Astrocyte of the hippocampus (primary cell): ENCODE data around the gene FSCN2.
"Not testable (repeated sequence)": the region's sequence is repeated elsewhere in the genome, so short reads cannot be mapped to it uniquely, and the experiment has no call there.

Experiments used
- DNase-seq: peaks from one replicate; pipeline ENCODE4 v3.0.0; 2011; ENCODE audit warnings: low read depth, low spot score

FSCN2 gene

DNA sequence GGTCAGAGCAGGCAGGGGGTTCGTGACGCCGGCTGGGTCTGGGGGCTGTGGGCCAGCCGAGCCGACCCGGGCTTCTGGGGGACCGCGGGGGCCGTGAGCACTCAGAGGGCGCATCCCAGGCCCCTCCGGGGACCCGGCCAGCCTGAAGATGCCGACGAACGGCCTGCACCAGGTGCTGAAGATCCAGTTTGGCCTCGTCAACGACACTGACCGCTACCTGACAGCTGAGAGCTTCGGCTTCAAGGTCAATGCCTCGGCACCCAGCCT lies 140 bp downstream of the FSCN2 start:
- no peak for DNase-seq

DNA sequence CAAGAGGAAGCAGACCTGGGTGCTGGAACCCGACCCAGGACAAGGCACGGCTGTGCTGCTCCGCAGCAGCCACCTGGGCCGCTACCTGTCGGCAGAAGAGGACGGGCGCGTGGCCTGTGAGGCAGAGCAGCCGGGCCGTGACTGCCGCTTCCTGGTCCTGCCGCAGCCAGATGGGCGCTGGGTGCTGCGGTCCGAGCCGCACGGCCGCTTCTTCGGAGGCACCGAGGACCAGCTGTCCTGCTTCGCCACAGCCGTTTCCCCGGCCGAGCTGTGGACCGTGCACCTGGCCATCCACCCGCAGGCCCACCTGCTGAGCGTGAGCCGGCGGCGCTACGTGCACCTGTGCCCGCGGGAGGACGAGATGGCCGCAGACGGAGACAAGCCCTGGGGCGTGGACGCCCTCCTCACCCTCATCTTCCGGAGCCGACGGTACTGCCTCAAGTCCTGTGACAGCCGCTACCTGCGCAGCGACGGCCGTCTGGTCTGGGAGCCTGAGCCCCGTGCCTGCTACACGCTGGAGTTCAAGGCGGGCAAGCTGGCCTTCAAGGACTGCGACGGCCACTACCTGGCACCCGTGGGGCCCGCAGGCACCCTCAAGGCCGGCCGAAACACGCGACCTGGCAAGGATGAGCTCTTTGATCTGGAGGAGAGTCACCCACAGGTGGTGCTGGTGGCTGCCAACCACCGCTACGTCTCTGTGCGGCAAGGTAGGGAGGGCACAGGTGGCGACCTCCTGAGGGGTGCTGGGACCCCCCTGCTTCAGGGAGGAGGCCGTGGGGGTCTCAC lies 667 bp downstream of the FSCN2 start:
- DNase-seq: no peak

DNA sequence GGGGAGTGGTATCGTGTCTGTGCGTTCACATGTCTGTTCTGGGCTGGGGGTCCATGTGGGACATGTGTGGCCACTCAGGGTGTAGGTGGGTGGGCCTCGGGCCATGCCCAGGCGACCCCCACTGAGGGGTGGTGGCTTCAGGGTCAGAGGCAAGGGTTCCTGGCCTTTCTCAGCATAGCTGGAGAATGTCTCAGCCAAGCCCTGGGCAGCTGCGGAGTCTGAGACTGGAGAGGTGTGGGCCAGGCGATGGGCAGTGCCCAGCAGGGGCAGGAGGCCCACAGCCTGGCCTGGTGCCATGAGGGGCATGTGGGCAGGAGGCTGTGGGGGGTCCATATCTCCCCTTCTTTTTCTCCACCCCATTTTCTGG lies 1.2 kb downstream of the FSCN2 start:
- DNase-seq: no peak

DNA sequence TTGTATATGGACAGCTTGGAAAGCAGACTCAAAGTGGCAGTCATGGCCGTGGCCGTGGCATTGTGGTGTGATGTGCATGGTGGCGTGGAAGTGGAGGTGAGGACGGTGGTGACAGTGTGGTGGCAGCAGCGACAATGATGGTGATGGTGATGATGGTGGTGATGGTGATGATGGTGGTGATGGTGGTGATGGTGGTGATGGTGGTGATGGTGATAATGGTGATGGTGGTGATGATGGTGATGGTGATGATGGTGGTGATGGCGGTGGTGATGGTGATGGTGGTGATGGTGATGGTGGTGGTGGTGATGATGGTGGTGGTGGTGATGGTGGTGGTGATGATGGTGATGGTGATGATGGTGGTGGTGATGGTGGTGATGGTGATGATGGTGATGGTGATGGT lies 2.8 kb downstream of the FSCN2 start:
- not testable (repeated sequence) for DNase-seq

DNA sequence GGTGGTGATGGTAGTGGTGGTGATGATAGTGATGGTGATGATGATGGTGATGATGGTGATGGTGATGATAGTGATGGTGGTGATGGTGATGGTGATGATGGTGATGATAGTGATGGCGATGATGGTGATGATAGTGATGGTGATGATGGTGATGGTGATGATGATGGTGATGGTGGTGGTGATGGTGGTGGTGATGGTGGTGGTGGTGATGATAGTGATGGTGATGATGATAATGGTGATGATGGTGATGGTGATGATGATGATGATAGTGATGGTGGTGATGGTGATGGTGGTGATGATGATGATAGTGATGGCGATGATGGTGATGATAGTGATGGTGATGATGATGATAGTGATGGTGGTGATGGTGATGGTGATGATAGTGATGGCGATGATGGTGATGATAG lies 3.8 kb downstream of the FSCN2 start:
- DNase-seq: not testable (repeated sequence)

DNA sequence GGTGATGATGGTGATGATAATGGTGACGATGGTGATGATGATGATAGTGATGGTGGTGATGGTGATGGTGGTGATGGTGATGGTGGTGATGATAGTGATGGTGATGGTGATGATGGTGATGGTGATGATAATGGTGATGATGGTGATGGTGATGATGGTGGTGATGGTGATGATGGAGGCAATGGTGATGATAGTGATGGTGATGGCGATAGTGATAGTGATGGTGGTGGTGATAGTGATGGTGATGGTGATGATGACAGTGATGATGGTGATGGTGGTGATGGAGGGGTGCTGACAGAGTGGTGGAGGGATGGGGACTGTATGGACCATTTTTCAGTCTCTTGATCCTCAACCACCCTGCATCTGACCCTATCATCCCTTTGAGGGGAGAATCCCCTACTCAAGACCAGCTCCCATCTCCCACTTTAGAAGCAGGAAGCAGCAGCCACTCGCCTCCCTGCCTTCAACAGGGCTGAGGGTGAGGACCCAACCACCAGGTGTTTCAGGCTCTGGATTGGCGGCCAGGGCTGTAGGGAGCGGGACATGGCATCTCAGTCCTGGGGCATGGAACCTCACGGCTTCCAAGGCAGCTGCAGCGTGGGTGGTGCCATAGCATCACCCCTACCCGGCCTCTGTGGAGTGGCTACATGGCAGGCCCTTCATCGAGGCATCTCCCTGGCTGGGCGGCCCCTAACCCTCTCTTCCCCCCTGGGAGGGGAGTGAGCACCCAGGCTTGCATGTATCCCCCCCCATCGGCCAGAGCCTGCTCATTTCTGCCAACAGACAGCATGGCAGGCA lies 4.5 kb downstream of the FSCN2 start:
- no peak for DNase-seq

DNA sequence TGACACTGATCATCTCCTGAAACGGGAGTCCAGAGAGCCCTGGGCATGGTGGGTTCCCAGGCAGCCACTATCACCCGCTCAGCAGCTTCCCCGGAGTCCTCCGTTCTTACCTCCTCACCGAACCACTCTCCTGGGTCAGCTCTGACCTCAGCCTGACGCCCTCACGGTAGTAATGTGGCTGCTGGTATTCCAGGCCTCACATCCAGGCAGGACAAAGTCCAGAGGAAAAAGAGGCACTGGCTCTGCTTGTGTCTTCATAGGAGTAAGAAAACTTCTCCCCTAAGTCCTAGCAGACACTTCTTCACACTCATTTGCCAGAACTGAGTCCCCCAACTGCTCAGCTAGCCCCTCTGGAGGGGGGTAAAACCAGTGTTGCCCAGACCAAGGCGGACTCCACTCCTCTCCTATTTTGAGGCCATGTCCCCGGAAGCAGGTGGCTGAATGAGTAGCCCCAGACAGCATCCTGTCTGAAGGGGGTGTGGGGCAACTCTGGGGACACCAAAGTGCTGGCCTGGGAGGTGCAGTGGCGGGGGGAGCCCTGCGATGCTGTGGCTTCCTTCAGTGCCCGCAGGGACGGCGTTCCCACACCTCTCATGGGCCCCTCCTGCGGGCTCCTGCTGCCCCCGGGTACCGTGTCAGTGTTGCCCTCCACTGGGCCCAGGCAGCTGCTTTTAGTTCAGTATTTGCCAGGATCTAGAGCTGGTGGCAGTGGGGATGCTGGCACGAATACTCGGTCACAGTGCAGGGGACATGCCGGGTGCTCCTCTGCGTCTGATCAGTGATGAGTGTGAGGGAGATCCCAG lies 5.4 kb downstream of the FSCN2 start:
- DNase-seq: no peak

DNA sequence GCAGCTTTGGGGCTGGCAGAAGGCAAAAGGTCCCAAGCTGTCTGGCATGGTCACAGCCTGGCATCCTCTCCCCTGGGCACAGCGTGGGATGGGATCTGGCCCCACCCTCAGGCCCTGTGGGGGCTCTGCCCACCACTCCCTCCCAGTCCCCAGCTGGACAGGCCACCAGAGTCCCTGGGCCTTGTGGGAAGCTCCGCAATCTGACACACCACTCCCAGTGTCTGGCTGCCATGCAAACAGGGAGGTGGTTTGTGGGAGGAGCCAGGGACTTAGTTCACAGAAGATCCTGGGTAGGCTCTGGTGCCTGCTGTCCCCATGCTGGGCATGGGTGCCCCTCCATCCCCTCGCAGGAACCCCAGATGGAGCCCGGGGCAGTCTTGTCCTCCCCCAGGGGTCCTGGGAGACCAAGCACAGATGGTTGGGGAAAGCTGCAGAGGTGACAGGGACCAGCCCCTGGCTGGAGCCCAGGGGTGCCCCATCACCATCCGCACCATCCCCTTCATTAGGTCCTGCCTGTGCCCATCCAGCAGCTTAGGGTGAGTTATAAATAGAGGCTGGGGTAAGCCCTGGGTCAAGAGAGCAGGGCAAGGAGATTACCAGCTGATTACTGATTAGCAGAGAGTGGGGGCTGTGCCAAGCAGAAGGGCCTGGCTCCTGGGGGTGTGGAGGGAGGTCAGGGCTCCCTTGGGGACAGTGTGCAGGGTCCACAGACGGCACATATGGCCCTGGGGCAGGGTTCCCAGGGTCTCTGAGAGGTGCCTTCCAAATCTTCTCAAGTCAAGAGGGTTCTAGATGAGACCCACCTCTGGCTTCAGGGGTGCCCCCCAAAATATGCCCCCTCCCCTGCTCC lies 6.2 kb downstream of the FSCN2 start:
- DNase-seq: no peak

DNA sequence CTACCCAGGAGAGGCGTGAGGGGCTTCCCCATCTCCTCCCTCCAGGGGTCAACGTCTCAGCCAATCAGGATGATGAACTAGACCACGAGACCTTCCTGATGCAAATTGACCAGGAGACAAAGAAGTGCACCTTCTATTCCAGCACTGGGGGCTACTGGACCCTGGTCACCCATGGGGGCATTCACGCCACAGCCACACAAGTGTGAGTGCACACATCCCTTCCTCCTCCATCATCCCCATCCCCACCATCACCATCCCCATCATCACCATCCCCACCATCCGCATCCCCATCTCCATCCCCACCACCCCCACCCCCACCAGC lies 6.8 kb downstream of the FSCN2 start:
- DNase-seq: no peak

DNA sequence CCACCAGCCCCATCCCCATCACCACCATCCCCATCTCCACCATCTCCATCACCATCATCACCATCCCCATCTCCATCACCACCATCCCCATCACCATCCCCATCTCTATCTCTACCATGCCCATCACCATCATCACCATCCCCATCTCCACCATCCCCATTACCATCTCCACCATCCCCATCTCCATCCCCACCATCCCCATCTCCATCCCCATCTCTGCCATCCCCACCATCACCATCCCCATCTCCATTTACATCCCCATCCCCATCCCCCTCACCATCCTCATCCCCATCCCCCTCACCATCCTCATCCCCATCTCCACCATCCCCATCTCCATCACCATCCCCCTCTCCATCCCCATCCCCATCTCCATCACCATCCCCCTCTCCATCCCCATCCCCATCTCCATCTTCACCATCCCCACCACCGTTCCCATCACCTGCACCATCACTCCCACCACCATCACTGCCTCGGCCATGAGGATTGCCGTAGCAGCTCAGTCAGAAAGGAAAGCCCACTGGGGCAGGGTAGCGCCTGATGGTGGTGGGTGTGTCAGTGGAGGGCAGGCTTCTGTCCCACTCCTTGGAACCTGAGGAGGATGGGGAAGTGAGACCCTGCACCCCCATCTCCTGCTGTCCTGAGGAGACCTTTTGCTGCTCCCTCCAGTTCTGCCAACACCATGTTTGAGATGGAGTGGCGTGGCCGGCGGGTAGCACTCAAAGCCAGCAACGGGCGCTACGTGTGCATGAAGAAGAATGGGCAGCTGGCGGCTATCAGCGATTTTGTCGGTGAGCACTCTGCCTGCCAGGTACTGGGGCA lies 7.5 kb downstream of the FSCN2 start:
- DNase-seq: no peak

DNA sequence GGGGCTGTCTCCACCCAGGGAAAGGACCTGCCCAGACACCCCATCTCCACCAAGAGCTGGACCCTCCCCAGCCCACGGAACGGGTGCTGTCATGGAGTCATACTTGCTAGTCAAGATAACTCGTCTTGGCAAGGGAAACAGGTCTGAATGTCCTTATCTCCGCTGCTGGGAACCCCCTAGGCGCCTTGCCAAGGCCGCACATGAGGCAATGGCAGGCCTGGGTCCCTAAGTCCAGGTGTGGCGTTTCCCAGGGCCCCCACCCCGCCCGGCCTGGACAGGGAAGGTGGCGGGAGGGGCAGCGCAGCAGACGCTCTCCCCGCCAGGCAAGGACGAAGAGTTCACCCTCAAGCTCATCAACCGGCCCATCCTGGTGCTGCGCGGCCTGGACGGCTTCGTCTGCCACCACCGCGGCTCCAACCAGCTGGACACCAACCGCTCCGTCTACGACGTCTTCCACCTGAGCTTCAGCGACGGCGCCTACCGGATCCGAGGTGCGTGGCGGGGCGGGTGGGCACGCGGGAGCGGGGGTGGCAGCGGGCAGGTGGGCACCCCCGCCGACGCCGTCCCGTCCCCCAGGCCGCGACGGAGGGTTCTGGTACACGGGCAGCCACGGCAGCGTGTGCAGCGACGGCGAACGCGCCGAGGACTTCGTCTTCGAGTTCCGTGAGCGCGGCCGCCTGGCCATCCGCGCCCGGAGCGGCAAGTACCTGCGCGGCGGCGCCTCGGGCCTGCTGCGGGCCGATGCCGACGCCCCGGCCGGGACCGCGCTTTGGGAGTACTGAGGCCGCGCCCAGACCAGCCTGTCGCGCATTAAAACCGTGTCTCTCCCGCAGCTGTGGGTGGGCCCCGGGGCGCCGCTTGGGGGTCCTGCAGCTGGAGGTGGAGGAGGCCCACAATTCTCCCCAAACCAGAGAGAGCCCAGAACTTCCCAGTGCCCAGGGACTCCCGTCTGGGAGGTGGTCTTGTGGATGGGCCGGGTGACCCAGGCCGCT lies 8.4 kb downstream of the FSCN2 start:
- DNase-seq: peak; percentile 40

DNA sequence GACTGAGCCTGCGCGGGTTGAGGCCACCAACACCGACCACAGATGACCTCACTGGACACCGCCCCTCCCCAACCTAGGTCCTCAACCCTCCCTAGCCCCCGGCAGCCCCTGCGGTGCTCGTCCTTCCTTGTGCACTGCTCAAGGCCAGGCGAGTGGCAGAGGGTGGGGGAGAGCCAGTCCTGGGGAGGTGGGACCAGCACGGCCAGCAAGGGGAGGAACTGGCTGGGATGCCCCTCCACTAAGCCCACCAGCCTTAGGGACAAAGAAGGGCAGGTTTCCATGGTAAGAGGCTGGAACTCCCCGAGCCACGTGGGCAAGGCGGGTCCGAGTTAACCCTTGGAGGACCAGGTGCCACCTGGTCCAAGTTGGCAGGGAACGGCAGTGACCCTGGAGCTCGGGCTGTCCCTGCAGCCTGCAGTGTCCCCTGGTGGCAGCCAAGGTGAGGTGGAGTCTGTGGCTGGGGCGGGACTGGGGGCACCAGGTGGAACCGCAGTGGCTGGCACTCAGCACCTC lies 9.2 kb downstream of the FSCN2 start:
- DNase-seq: peak; percentile 64

DNA sequence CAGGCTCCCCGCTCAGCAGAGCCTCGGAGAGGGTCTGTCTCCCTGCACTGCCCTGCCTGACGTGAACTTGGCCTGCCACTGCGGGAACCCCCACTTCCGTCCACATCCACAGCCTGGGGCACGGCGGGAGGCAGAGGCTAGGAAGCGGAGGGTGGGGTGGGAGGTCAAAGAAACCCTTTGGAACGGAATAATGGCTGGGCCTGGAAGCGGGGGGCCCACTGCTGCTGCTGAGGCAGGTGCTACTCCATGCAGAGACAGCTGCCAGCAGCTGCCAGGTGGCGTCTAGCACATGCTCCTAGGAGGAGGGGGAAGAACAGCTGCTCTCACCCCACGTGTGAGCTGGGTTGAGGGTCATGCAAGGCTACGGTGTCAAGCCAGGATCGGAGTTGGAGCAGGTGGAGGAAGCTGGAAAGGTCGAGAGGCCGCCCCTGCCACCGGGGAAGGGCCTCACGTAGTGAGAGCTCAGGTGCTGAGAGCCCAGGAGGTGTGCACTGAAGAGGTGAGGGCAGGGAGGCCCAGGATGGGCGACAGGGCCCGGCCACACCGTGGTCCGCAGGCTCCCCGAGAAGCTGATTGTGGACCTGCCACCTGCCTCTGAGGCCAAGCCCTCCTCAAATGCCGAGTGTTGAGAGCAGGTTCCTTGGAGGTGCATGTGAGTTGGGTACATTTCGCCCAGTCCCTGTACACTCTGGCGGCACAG lies 9.8 kb downstream of the FSCN2 start:
- no peak for DNase-seq

DNA sequence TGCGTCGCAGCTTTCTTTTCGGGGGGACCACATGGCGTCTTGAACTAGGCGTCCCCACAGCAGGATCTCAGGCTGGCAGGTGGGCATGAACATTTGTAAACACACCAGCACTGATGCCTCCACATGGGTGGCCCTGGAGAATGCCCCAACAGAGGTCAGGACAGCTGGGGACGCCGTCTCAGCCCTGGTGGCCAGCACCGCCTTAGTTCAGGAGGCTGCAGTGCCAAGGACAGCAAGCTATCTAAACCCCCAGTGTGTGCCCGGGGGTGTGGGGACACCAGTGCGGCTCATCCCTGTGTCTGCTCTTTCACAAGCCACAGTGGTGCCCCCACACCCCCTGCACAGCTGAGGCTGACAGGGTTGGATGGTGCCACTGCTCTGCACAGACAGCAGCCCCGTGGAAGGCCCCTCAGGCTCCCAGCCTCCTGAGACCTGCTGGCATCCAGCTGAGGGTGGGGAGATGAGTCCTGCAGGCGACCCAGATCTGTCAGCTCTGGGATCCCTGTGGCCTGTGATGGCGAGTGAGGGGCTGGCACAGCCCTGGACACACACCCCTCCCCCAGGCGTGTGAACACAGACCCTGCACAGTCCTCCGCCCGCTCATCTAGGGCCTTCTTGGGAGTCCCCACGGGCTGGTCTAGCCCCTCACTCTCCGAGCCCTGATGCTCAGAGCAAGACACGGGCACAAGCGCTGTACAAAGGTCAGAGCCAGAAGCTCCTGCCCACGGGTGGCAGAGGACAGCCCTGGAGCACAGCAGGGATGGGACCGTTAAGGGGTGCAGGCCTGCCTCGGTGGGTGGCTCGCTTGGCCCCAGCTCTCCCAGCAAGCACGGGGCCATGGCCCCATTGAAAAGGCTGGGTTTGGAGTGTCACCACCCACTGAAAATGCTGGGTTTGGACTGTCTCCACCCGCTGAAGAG lies 10.7 kb downstream of the FSCN2 start:
- DNase-seq: no peak

DNA sequence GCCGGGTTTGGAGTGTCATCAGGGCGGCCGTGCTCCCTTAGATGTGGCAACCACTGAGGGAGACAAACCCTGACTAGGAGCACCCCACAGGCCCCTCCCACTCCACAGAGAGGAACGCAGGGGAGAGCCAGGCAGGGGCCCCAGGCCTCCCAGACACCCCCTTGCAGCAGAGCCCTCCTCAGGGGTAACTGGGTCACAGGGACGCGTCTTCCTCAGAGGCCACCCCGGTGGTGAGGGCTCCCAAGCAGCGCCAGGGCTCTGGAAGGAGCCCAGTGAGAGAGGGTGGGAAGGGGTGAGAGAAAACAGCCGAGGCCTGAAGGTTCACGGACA lies 11.4 kb downstream of the FSCN2 start:
- no peak for DNase-seq

DNA sequence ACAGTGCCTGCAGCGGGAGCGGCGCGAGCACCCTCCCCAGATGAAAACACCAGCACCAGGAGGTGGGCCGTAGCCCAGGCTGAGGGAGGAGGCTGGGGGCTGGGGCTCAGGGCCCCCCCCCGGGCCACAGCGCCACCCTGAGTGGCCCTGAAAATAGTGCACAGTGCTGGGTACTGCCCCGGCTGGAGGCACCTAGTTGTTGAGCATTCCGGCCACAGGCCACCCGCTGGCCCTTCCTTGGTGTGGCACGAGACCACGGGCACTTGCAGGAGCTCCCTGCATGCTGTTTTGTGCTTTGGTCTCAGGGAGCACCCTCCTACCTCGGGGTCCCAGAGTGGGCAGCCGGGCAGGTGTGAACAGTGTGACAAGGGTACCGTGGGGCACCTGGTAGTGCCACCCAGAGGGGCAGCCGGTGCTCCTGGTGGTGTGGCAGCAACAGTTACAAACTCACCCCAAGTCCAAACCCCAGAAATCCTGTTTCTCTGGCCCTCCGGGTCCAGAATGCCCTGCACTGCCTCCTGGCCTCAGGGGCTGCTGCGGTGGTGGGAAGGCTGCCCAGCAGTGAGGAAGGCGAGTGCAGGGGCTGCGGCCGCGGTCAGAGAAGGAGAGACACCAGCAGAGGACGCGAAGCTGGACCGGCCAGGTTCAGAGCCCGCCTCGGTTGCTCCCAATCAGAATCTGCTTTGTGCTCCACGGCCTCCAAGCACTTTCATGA lies 11.9 kb downstream of the FSCN2 start:
- no peak for DNase-seq

DNA sequence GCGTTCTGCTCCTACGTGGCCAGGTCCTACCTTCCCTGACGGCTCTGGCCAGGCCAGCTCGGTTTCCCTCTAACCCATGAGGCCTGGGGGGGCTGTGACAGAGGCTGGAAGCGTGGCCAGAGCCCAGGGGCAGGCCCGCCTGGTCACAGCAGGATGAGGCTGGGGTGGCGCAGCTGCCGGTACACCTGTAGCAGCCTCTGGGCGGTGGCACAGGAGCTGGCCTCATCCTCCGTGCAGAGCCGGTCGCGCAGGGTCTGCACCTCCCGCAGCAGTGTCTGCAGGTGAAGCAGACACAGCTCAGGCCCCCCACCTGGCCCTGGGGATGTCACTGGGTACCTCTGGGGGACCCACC lies 12.5 kb downstream of the FSCN2 start:
- no peak for DNase-seq
